GM12878 (cell line): ENCODE results near the gene SMC1B. TPM values are rescaled to one million over a fixed set of nuclear protein-coding genes. Genes with fewer than 3 reads are reported as not detected.

ENCODE experiments used
- ATAC-seq: fragments of 200-7000 bp; cut with Tn5 transposase; 3 replicates; pipeline ENCODE4 v1.9.1; 2020; ENCODE audit warnings: mild to moderate bottlenecking, moderate library complexity
- BruUV-seq: library from RNA; stranded (reverse); fragments of 400-500 nt; replicated peaks from 2 replicates; lab custom pipeline; 2021; lab: Mats Ljungman, UMichigan
- CTCF ChIA-PET: fragments of 300-600 bp; sonication (Branson Sonifier 250); formaldehyde crosslinking; extraction: SDS; loops from one replicate; lab custom pipeline; 2021; ENCODE audit warnings: inconsistent platforms; lab: Yijun Ruan, JAX
- POLR2A ChIA-PET: fragments of 350-600 bp; formaldehyde crosslinking; extraction: SDS; loops from one replicate; lab custom pipeline; 2021; ENCODE audit warnings: inconsistent platforms; lab: Charles Lee
- RAD21 ChIA-PET: fragments of 300-600 bp; sonication (Branson Sonifier 250); formaldehyde crosslinking; loops from one replicate; lab custom pipeline; 2023; ENCODE audit warnings: antibody characterized with exemption; ENCODE audit not compliant: unreplicated experiment; lab: Charles Lee
- SMC1A ChIA-PET: fragments of 300-600 bp; sonication (Branson Sonifier 250); formaldehyde crosslinking; loops from one replicate; lab custom pipeline; 2023; ENCODE audit not compliant: unreplicated experiment, uncharacterized antibody; lab: Charles Lee
- DNase-seq: peaks from one replicate; pipeline ENCODE4 v3.0.0-alpha.2; 2011; ENCODE audit warnings: low read depth, low spot score
- FAIRE-seq: peaks from 3 replicates; lab custom pipeline; 2011; peaks lifted over from hg19 to GRCh38; lab: Jason Lieb, UNC
- H2AFZ ChIP-seq: 2 replicates; pipeline ENCODE4 v1.6.0; 2011; ENCODE audit warnings: low read depth, low read length, control low read depth; ENCODE audit not compliant: control insufficient read depth
- H3K27ac ChIP-seq: 2 replicates; pipeline ENCODE4 v1.5.1; 2011; ENCODE audit warnings: control low read depth; ENCODE audit not compliant: control insufficient read depth, insufficient read depth
- H3K27me3 ChIP-seq, 2 experiments: replicated peaks in 1 of 2; 2 replicates each; pipeline versions ENCODE4 v1.6.0 to v1.6.1; 2011; ENCODE audit warnings: low read length in 1 of 2; ENCODE audit not compliant: control insufficient read depth in 2 of 2, insufficient read depth in 2 of 2
- H3K36me3 ChIP-seq, 2 experiments: 2 replicates each; pipeline ENCODE4 v1.5.1; 2011; ENCODE audit warnings: low read length in 1 of 2; ENCODE audit not compliant: control insufficient read depth in 2 of 2, insufficient read depth in 2 of 2
- H3K4me1 ChIP-seq: 2 replicates; pipeline ENCODE4 v1.6.1; 2011; ENCODE audit warnings: mild to moderate bottlenecking, low read length, moderate library complexity, mixed read lengths; ENCODE audit not compliant: control insufficient read depth, insufficient read depth
- H3K4me2 ChIP-seq: 2 replicates; pipeline ENCODE4 v1.6.0; 2011; ENCODE audit warnings: control low read depth; ENCODE audit not compliant: control insufficient read depth, insufficient read depth
- H3K4me3 ChIP-seq: fragments of 200-600 bp; sonication (generic); 2 replicates; pipeline ENCODE4 v1.5.1; 2016
- H3K79me2 ChIP-seq: 2 replicates; pipeline ENCODE4 v1.6.0; 2011; ENCODE audit warnings: low read length; ENCODE audit not compliant: control insufficient read depth, insufficient read depth
- H3K9ac ChIP-seq: 2 replicates; pipeline ENCODE4 v1.8.0; 2011; ENCODE audit warnings: low read length, control low read depth, mixed read lengths; ENCODE audit not compliant: control insufficient read depth, insufficient read depth
- H3K9me3 ChIP-seq: replicated peaks from 3 replicates; pipeline ENCODE4 v1.5.1; 2011; ENCODE audit warnings: mild to moderate bottlenecking, low read length; ENCODE audit not compliant: control insufficient read depth, insufficient read depth
- H4K20me1 ChIP-seq: 2 replicates; pipeline ENCODE4 v1.6.0; 2011; ENCODE audit not compliant: control insufficient read depth, insufficient read depth
- MEF2B ChIP-seq: fragments of 450-650 bp; IDR thresholded peaks from 2 replicates; pipeline ENCODE4 v1.6.1; 2018; ENCODE audit warnings: mild to moderate bottlenecking, moderate library complexity; ENCODE audit not compliant: partially characterized antibody, poor library complexity, severe bottlenecking
- RCOR1 ChIP-seq: conservative IDR thresholded peaks from 2 replicates; pipeline ENCODE4 v1.6.1; 2012; ENCODE audit warnings: low read depth, low read length, improper control_type of control experiment
- ZNF622 ChIP-seq: fragments of 450-650 bp; IDR thresholded peaks from 2 replicates; pipeline ENCODE4 v1.6.1; 2017; ENCODE audit warnings: mild to moderate bottlenecking, inconsistent platforms
- WGBS: methylation state at CpG from one replicate; pipeline ENCODE4 v1.1.6; 2016; ENCODE audit warnings: low lambda C conversion rate; ENCODE audit not compliant: insufficient replicate concordance, insufficient coverage; ENCODE audit errors: missing lambda C conversion rate; 5-methylcytosine and 5-hydroxymethylcytosine counted together
- in situ Hi-C: fragments of 300-500 bp; cut with MboI; formaldehyde crosslinking; loops from 9 replicates; pipeline ENCODE4 v1.14.3; 2018; ENCODE audit warnings: mixed read lengths
- intact Hi-C: fragments of 100-400 bp; cut with micrococcal nuclease; formaldehyde crosslinking; loops from one replicate; pipeline ENCODE4 v1.14.2; 2022; ENCODE audit not compliant: unreplicated experiment
- polyA plus RNA-seq, 11 experiments: library from polyadenylated mRNA; depleted of rRNA in 4 of 11; unstranded in 6 of 11; stranded (reverse) in 5 of 11; fragments of >200 nt; fragmentation: Nextera tagmentation in 4 of 11; fragmentation: Illumina TruSeq in 1 of 11; extraction: Ambion mirVana in 4 of 11; extraction: Trizol in 1 of 11; gene quantifications; 1 replicate in 1 of 11; 2 replicates in 10 of 11; pipeline versions ENCODE4 v1.2.1 to v1.2.3, GENCODE V29; 2011 to 2016; ENCODE audit warnings: inconsistent platforms in 2 of 11, missing spikeins in 2 of 11, low read depth in 1 of 11
- total RNA-seq, 4 experiments: library from RNA; depleted of rRNA in 3 of 4; stranded (reverse); fragments of >200 nt in 3 of 4; fragmentation: Illumina TruSeq in 1 of 4; extraction: Trizol in 1 of 4; gene quantifications; 2 replicates each; pipeline versions ENCODE4 v1.2.1 to v1.2.3, GENCODE V29; 2013 to 2021

Gene SMC1B
- total and polyA plus RNA-seq, 10 of the 15 experiments (the other 5 are each of a cell fraction or from before 2014, with no cell fraction given), result not detected

- H3K27ac ChIP-seq, result no peak overlapping the region
Observed at GRCh38 chr22:45336971-45337431, 76.4 kb downstream of the SMC1B start.

GRCh38 chr22:45335854-45336522 lies 77.4 kb downstream of the SMC1B start:
- RAD21 ChIA-PET, result no interaction called here
- Histone ChIP-seq H3K9me3 (no peaks in the 10 kb centered on the region), H3K27me3 (no peaks in the 10 kb centered on the region), H3K36me3 (peaks cover 12 to 13% of the 10 kb centered on the region in 2 experiments; a peak in 3 of 4 replicates), H3K79me2 (no peaks in the 10 kb centered on the region), H3K4me1 (no peaks in the 10 kb centered on the region), H4K20me1 (no peaks in the 10 kb centered on the region), H3K4me3 (no peak overlapping the region), H3K4me2 (no peak overlapping the region), H2AFZ (no peak overlapping the region), H3K9ac (no peak overlapping the region), H3K27ac (no peak overlapping the region)
- FAIRE-seq (no peak), ATAC-seq (no peak), DNase-seq (no peak)
- POLR2A ChIA-PET, result no interaction called here
- CTCF ChIA-PET, result no interaction called here
- intact Hi-C loops (no loop called here), in situ Hi-C loops (no loop called here)
- SMC1A ChIA-PET, result no interaction called here
- WGBS, result 92% methylated on average over 29 of the region's 29 CpGs
- no TSS peak for BruUV-seq
- TF ChIP-seq ZNF622 (no peak), MEF2B (no peak)

More at GRCh38 chr22:45336971-45337431, 76.4 kb downstream of the SMC1B start:
- Histone ChIP-seq H3K4me1 (no peaks in the 10 kb centered on the region), H3K9me3 (no peaks in the 10 kb centered on the region), H3K9ac (no peak overlapping the region), H3K4me3 (no peak overlapping the region), H3K4me2 (no peak overlapping the region), H2AFZ (no peak overlapping the region), H4K20me1 (no peaks in the 10 kb centered on the region), H3K27me3 (no peaks in the 10 kb centered on the region), H3K36me3 (peaks cover 12 to 15% of the 10 kb centered on the region in 2 experiments; a peak in 3 of 4 replicates), H3K79me2 (no peaks in the 10 kb centered on the region)
- CTCF ChIA-PET, result no interaction called here
- intact Hi-C loops, result no loop called here
- in situ Hi-C loops, result no loop called here
- no peak for TF ChIP-seq RCOR1
- no TSS peak for BruUV-seq
- no peak for DNase-seq
- no peak for FAIRE-seq
- SMC1A ChIA-PET, result no interaction called here
- no peak for ATAC-seq
- 89% methylated on average over 18 of the region's 18 CpGs for WGBS
- POLR2A ChIA-PET, result no interaction called here
- RAD21 ChIA-PET, result no interaction called here
